Lung (tissue), 12 donors: Measurements from ENCODE around the gene DHRS13. TPM values are rescaled to one million over a fixed set of nuclear protein-coding genes. Genes with fewer than 3 reads are reported as not detected.

ENCODE experiments used
- ATAC-seq: fragments of 200-7000 bp; cut with Tn5 transposase; one replicate; pipeline ENCODE4 v1.9.1; 2020; ENCODE audit warnings: moderate number of reproducible peaks; ENCODE audit not compliant: insufficient read depth, low FRiP score
- DNase-seq, 3 donors: peaks; one replicate each; pipeline ENCODE4 v3.0.0-alpha.2; 2013 to 2017
- H3K27ac ChIP-seq, 2 donors: one replicate each; pipeline ENCODE4 v1.5.1; 2013; ENCODE audit warnings: mild to moderate bottlenecking in 2 of 2, moderate library complexity in 2 of 2, control low read depth in 1 of 2, inconsistent platforms in 1 of 2, low read depth in 1 of 2, low read length in 1 of 2
- H3K27me3 ChIP-seq, 3 donors: one replicate each; pipeline ENCODE4 v1.5.1; 2013; ENCODE audit warnings: low read length in 2 of 3; ENCODE audit not compliant: control insufficient read depth in 3 of 3, insufficient read depth in 3 of 3
- H3K36me3 ChIP-seq, 4 donors: one replicate each; pipeline ENCODE4 v1.5.1; 2013; ENCODE audit warnings: low read length in 4 of 4, mild to moderate bottlenecking in 1 of 4, moderate library complexity in 1 of 4; ENCODE audit not compliant: control insufficient read depth in 4 of 4, insufficient read depth in 4 of 4
- H3K4me1 ChIP-seq, 5 donors: one replicate each; pipeline ENCODE4 v1.5.1; 2013; ENCODE audit warnings: low read length in 5 of 5, mild to moderate bottlenecking in 2 of 5, moderate library complexity in 1 of 5; ENCODE audit not compliant: control insufficient read depth in 5 of 5, insufficient read depth in 5 of 5
- H3K4me3 ChIP-seq: one replicate; pipeline ENCODE4 v1.5.1; 2013; ENCODE audit warnings: mild to moderate bottlenecking, control low read depth, moderate library complexity
- H3K9ac ChIP-seq, 2 donors: one replicate each; pipeline ENCODE4 v1.5.1; 2013; ENCODE audit warnings: low read length in 2 of 2, control low read depth in 1 of 2; ENCODE audit not compliant: insufficient read depth in 1 of 2
- H3K9me3 ChIP-seq, 4 donors: one replicate each; pipeline ENCODE4 v1.5.1; 2013; ENCODE audit warnings: low read length in 3 of 4, mild to moderate bottlenecking in 1 of 4, moderate library complexity in 1 of 4; ENCODE audit not compliant: control insufficient read depth in 4 of 4, insufficient read depth in 3 of 4
- CTCF ChIP-seq: IDR thresholded peaks from 2 replicates; pipeline ENCODE4 v1.5.1; 2012; ENCODE audit warnings: mild to moderate bottlenecking; ENCODE audit errors: control extremely low read depth, extremely low read depth
- WGBS, 2 donors: extraction: QIAGEN DNeasy Blood & Tissue Kit; methylation state at CpG; one replicate each; pipeline ENCODE4 v1.1.7; 2013; 5-methylcytosine and 5-hydroxymethylcytosine counted together
- polyA plus RNA-seq, 2 donors: library from polyadenylated mRNA; stranded (reverse); fragments of 200-250 nt; gene quantifications; one replicate each; pipeline ENCODE4 v1.2.1, GENCODE V29; 2013
- total RNA-seq, 2 donors: library from RNA; depleted of rRNA in 1 of 2; stranded (reverse); fragments of >200 nt in 1 of 2; gene quantifications; one replicate each; pipeline ENCODE4 v1.2.1, GENCODE V29; 2014 to 2021
- donor health status: control.
- donor health status: control.
- donor health status: Bipolar disorder and iron deficiency.
- donor health status: healthy.
- donor health status: DM: yes; HTN: yes; CAD: no.

Gene DHRS13
- total and polyA plus RNA-seq, 4 donors: 10.5 to 29.9 (median 17.4) TPM

- DNase-seq (peak; percentile 40 to 53 (median 51)), ATAC-seq (peak; percentile 77)
- peaks cover 55 to 70% (median 62%) of the 10 kb centered on the region in 4 donors for H3K36me3 ChIP-seq
- no peak overlapping the region for H3K27ac ChIP-seq
- peak; percentile 75 for TF ChIP-seq CTCF
- peaks cover 0 to 9% (median 3%) of the 10 kb centered on the region in 5 donors for H3K4me1 ChIP-seq
- H3K9ac ChIP-seq: no peak overlapping the region
- WGBS, 2 donors: 47 to 55% methylated on average over 6 of the region's 6 CpGs
- H3K4me3 ChIP-seq: no peak overlapping the region
- no peaks in the 10 kb centered on the region for H3K27me3 ChIP-seq
- H3K9me3 ChIP-seq: peaks cover 0 to 2% (median 0%) of the 10 kb centered on the region in 4 donors
Measured at GRCh38 chr17:28916302-28916934, 13.5 kb upstream of the DHRS13 start.

GRCh38 chr17:28912938-28913333 is 10.1 kb upstream of the DHRS13 start:
- WGBS, 2 donors: 86 to 93% methylated on average over 6 of the region's 6 CpGs
- Histone ChIP-seq H3K27me3 (no peaks in the 10 kb centered on the region), H3K4me3 (no peak overlapping the region), H3K27ac (peak overlapping the region in 1 of 2 donors; percentile 44), H3K36me3 (peaks cover 44 to 79% (median 71%) of the 10 kb centered on the region in 4 donors), H3K4me1 (peaks cover 0 to 11% (median 6%) of the 10 kb centered on the region in 5 donors), H3K9ac (no peak overlapping the region), H3K9me3 (no peaks in the 10 kb centered on the region)
- no peak for TF ChIP-seq CTCF
- ATAC-seq (no peak), DNase-seq (no peak)

- Histone ChIP-seq H3K9ac (no peak overlapping the region), H3K4me1 (peaks cover 0 to 13% (median 9%) of the 10 kb centered on the region in 5 donors), H3K4me3 (no peak overlapping the region), H3K27ac (peak overlapping the region in 1 of 2 donors; percentile 44), H3K27me3 (no peaks in the 10 kb centered on the region), H3K36me3 (peaks cover 42 to 76% (median 71%) of the 10 kb centered on the region in 4 donors), H3K9me3 (no peaks in the 10 kb centered on the region)
- DNase-seq (no peak), ATAC-seq (no peak)
- WGBS, 2 donors: 70 to 79% methylated on average over 20 of the region's 20 CpGs
- TF ChIP-seq CTCF: no peak
Measured at GRCh38 chr17:28912281-28912937, 9.5 kb upstream of the DHRS13 start.
